ENCODE measurements around the gene DOHH.

GRCh38 chr19:3535235-3535535 lies 34.7 kb upstream of the DOHH start:
- TF ChIP-seq POLR2AphosphoS5 (IDR thresholded peaks at IDR 0.05; ENCODE audit: low read depth, low read length) (no peak), TAF1 (IDR thresholded peaks at IDR 0.05; ENCODE audit: borderline replicate concordance, low read depth, low read length) (no peak), POLR2A (IDR thresholded peaks at IDR 0.05; ENCODE audit: low read depth, low read length) (no peak)

All from GM12892 (cell line).